ENCODE measurements around the gene HSP90B1.

Gene HSP90B1

DNA sequence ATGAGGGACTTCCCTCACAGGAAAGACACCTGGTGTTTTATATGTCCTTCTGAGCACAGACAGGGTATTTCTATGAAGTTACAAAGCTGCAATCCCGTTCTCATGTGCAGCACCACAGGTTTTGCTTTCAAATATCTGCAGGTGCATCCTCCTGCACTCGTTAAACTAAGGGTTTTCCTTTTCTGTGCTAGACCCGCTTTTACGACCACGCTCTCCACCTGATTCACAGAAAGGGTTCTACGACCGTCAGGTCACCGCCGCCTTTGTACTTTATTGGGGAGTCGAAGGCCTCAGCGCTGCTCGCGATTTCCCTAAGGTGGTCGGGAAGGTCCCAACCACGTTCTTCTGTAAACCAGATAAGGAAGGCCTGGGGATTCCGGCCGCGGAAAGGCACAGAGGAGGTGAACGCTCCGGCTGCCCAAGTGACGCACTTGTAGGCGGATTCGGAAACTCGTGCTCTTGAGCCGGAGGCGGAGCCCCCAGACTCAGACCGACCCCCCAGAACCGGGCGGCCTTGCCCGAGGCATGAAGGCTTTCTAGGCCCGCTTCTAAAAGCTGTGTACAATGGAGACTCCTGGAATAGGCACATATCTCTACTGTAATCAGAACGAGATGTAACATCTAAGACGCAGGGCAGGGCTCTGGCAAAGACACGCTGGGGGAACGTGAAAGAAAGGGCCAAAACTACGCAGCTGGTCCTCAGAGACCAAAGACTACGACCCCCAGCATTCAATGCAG lies 995 bp upstream of the HSP90B1 start:
- peak in 2 of 3 donors; percentile 55 to 69 for DNase-seq (ENCODE audit: low read depth in 3 of 3)

- DNase-seq (ENCODE audit: low read depth in 3 of 3): no peak
Observed at GRCh38 chr12:103929784-103930033, 501 bp upstream of the HSP90B1 start.

GRCh38 chr12:103930787-103931735 lies 851 bp downstream of the HSP90B1 start:
- peak in 1 of 3 donors; percentile 27 for DNase-seq (ENCODE audit: low read depth in 3 of 3)

- no peak for DNase-seq (ENCODE audit: low read depth in 3 of 3)
Observed at GRCh38 chr12:103933237-103933636, 3.0 kb downstream of the HSP90B1 start.

GRCh38 chr12:103936679-103937078 lies 6.5 kb downstream of the HSP90B1 start:
- no peak for DNase-seq (ENCODE audit: low read depth in 3 of 3)

DNA sequence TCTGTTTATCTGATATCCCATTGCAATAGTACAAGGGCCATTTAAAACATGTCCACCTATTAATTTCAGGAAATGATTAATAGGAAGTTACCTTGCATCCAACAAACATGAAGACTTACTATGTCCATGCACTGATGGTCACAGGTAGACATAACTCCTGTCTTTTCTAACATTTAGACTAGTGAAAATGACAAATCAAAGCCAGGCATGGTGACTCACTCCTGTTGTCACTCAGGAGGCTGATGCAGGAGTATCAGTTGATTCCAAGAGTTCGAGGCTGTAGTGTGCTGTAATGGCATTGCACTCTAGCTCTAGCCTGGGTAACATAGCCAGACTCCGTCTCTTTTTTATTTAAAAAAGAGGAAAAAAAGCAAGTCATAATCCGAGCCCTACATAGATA lies 14.8 kb downstream of the HSP90B1 start:
- DNase-seq (ENCODE audit: low read depth in 3 of 3): no peak

DNA sequence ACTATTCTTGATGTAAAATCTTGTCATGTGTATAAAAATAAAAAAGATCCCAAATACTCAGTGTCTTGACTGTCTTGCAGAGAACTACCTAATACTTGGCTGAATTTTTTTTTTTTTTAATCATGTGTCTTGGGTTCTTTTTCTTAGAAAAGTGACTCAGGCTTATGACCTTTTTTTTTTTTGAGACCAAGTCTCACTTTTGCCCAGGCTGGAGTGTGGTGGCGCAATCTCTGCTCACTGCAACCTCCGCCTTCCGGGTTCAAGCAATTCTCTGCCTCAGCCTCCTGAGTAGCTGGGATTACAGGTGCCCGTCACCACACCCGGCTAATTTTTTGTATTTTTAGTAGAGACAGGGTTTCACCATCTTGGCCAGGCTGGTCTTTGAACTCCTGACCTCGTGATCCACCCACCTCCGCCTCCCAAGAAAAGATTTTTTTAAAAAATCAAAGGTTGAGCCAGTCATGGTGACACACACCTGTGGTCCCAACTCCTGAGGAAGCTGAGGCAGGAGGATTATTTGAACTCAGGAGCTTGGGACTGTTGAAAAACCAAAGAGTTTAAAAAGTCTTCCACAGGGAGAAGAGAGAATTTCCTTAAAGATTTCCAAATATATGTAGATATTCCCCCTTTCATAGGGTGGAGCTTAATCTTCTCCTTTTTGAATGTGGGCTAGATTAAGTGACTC lies 17.8 kb downstream of the HSP90B1 start:
- DNase-seq (ENCODE audit: low read depth in 3 of 3): no peak

DNA sequence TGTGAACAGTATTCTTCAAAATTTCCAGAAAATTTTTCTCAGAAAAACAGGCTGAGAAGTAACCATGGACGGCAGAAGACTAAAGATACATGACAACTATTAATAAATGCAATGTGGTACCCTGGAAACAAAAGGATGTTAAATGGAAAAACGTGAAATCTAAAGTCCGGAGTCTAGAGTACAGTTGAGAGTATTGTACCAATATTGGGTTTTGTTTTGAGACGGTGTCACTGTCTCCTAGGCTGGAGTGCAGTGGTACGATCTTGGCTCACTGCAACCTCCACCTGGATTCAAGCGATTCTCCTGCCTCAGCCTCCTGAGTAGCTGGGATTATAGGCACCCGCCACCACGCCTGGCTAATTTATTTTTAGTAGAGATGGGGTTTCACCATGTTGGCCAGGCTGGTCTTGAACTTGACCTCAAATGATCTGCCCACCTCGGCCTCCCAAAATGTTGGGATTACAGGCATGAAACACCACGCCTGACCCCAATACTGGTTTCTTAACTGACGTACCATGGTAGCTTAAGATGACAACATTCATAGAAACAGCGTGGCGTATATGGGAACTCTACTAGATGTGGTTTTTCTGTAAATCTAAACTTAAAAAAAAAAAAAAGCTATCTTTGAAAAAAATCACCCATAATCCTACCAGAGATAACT lies 18.7 kb downstream of the HSP90B1 start:
- no peak for DNase-seq (ENCODE audit: low read depth in 3 of 3)

GRCh38 chr12:103952497-103952896 lies 22.3 kb downstream of the HSP90B1 start:
- no peak for DNase-seq (ENCODE audit: low read depth in 3 of 3)

- DNase-seq (ENCODE audit: low read depth in 3 of 3): no peak
Observed at GRCh38 chr12:103955811-103956508, 25.8 kb downstream of the HSP90B1 start.

DNA sequence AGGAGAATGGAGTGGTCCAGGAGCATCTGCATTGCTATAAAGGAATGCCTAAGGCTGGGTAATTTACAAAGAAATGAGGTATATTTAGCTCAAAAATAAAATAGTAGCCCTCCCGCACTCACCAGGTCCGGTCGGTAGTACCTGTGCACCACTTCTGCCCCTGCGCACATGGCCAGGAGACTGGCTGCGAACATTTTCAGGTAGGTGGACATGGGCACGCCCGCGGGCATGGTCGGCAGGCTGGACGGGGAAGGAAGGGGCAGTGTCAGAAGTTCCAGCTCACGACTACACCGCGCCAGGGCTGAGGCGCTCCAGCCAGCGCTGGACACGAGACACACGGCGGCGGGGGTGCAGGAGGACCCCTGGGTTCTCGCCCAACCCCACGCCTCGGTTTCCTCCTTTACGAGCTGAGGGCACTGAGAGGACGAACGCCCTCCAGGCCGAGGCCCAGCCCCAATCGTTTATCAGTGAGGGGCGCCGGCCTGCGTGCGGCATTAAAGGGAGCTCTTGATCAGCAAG lies 26.4 kb downstream of the HSP90B1 start:
- no peak for DNase-seq (ENCODE audit: low read depth in 3 of 3)

DNA sequence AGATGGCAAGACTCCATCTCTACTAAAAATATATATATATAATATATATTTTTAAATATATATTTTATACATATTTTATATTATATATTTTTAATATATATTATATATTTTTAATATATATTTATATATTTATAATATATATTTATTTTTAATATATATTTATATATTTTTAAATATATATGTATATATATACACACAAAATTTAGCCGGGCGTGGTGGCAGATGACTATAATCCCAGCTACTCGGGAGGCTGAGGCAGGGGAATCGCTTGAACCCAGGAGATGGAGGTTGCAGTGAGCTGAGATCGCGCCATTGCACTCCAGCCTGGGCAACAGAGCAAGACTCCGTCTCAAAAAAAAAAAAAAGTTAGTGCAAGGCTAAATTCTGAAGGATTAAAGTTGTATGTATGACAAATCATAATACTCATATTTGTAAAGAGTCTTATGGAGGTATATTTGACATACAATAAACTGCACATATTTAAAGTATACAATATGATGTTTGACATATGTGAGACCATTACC lies 27.7 kb downstream of the HSP90B1 start:
- DNase-seq (ENCODE audit: low read depth in 3 of 3): no peak

GRCh38 chr12:103958621-103959020 lies 28.4 kb downstream of the HSP90B1 start:
- DNase-seq (ENCODE audit: low read depth in 3 of 3): no peak

- no peak for DNase-seq (ENCODE audit: low read depth in 3 of 3)
Observed at GRCh38 chr12:103960616-103961227, 30.5 kb downstream of the HSP90B1 start.

DNA sequence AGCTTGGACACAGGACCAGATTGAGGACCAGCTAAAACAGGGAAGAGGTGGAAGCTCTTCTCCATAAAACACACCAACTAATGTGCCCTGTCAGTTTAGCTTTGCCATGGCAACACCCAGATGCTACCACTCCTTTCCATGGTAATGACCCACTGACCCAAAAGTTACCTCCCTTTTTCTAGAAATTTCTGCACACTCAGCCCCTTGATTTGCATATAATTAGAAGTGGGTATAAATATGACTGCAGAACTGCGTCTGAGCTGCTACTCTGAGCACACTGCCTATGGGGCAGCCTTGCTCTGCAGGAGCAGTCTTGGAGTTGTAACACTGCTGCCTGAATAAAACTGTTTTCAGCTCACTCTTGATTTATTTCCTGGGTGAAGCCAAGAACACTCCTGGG lies 32.3 kb downstream of the HSP90B1 start:
- DNase-seq (ENCODE audit: low read depth in 3 of 3): no peak

GRCh38 chr12:103964805-103965204 lies 34.6 kb downstream of the HSP90B1 start:
- DNase-seq (ENCODE audit: low read depth in 3 of 3): no peak

- DNase-seq (ENCODE audit: low read depth in 3 of 3): no peak
Observed at GRCh38 chr12:103965255-103965589, 35.0 kb downstream of the HSP90B1 start.

DNA sequence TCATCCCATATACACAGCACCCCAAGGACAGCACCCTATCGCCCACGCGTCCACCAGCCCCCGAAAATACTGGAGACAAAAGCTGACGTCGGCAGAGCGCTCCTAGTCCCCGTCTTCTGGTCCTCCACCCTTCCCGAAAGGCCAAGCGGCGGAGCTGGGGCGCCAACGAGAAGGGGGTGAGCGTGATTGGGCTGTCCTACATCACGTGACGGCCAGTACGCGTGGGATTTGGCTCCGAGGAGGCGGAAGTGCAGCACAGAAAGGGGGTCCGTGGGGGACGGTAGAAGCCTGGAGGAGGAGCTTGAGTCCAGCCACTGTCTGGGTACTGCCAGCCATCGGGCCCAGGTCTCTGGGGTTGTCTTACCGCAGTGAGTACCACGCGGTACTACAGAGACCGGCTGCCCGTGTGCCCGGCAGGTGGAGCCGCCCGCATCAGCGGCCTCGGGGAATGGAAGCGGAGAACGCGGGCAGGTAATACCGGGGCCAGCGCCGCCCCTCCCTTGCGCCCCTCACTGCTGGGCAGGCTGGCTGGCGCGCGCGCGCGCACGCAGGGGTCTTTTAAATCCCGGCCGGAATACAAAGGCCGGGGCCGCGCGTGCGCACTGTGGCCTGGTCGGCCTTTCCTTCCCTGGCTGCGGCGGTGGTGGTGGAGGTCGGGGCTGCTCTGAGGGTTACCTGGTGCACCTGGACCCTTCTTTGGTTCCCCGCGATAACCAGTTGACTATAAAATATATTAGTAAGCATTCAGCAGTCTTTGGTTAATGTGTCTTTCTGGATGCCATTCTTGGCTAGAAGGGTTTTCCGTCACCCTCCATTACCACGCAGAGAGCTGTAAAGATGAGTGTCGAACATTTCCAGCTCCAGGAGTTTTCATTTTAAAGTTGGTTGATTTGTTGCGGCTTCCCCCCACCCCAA lies 35.6 kb downstream of the HSP90B1 start, which contains the start of gene TDG:
Gene TDG, plus strand, starts transcription at position 283 of the 915 bp plus-strand sequence. Its CDS starts 166 bp downstream, at position 449.
- peak; percentile 92 to 98 (median 95) for DNase-seq (ENCODE audit: low read depth in 3 of 3)

- no peak for DNase-seq (ENCODE audit: low read depth in 3 of 3)
Observed at GRCh38 chr12:103966736-103967135, 36.5 kb downstream of the HSP90B1 start.
